Glomerular endothelial cell (primary cell): Measurements from ENCODE around the gene FRMD4A. TPM values are rescaled to one million over a fixed set of nuclear protein-coding genes. Genes with fewer than 3 reads are reported as not detected.

Experiments
- DNase-seq: peaks from one replicate; pipeline ENCODE4 v3.0.0-alpha.2; 2011; ENCODE audit warnings: low read depth, low spot score; ENCODE audit errors: extremely low read depth
- total RNA-seq: library from RNA; depleted of rRNA; stranded (reverse); fragments of >200 nt; gene quantifications from 2 replicates; pipeline ENCODE4 v1.2.3, GENCODE V29; 2015

Gene FRMD4A
- total RNA-seq, 1 donor from 2014 or later: 162 TPM

- DNase-seq: no peak
Measured at GRCh38 chr10:14024329-14025202, 306.2 kb downstream of the FRMD4A start.

GRCh38 chr10:14023673-14024328 lies 306.9 kb downstream of the FRMD4A start:
- DNase-seq: no peak

GRCh38 chr10:14022954-14023672 lies 307.6 kb downstream of the FRMD4A start:
- DNase-seq: no peak

GRCh38 chr10:14022052-14022451 lies 308.7 kb downstream of the FRMD4A start:
- DNase-seq: no peak

- no peak for DNase-seq
Measured at GRCh38 chr10:14020037-14020664, 310.6 kb downstream of the FRMD4A start.

GRCh38 chr10:14017467-14017866 lies 313.3 kb downstream of the FRMD4A start:
- DNase-seq: no peak

GRCh38 chr10:14016931-14017333 lies 313.8 kb downstream of the FRMD4A start:
- DNase-seq: no peak

- no peak for DNase-seq
Measured at GRCh38 chr10:14016011-14016536, 314.6 kb downstream of the FRMD4A start.

GRCh38 chr10:14014423-14014822 lies 316.3 kb downstream of the FRMD4A start:
- DNase-seq: no peak

GRCh38 chr10:14010769-14011574 lies 319.8 kb downstream of the FRMD4A start:
- no peak for DNase-seq

GRCh38 chr10:14010101-14010558 lies 320.6 kb downstream of the FRMD4A start:
- DNase-seq: no peak

- no peak for DNase-seq
Measured at GRCh38 chr10:14009371-14010100, 321.2 kb downstream of the FRMD4A start.

- no peak for DNase-seq
Measured at GRCh38 chr10:14008740-14009080, 322.0 kb downstream of the FRMD4A start.

GRCh38 chr10:14004536-14004935 lies 326.2 kb downstream of the FRMD4A start:
- DNase-seq: no peak

- DNase-seq: no peak
Measured at GRCh38 chr10:14003517-14004184, 327.1 kb downstream of the FRMD4A start.

GRCh38 chr10:14001298-14002040 lies 329.3 kb downstream of the FRMD4A start:
- DNase-seq: no peak

- no peak for DNase-seq
Measured at GRCh38 chr10:13998163-13998835, 332.4 kb downstream of the FRMD4A start.
